Body of pancreas (tissue), 4 donors: ENCODE measurements around the gene STEAP1B. TPM values are rescaled to one million over a fixed set of nuclear protein-coding genes. Genes with fewer than 3 reads are reported as not detected.

ENCODE experiments used
- ATAC-seq: fragments of 150-250 bp; one replicate; pipeline ENCODE4 v1.9.1; 2016
- DNase-seq, 4 donors: peaks; one replicate each; pipeline ENCODE4 v3.0.0-alpha.2; 2019
- H3K27ac ChIP-seq, 4 donors: fragments of 200-600 bp; sonication (generic); 1 replicate in 3 of 4; 2 replicates in 1 of 4; pipeline versions ENCODE4 v1.5.1 to v1.6.1; 2016 to 2019; ENCODE audit warnings: mild to moderate bottlenecking in 1 of 4, mixed read lengths in 1 of 4, moderate library complexity in 1 of 4
- H3K27me3 ChIP-seq, 2 donors: fragments of 200-600 bp; sonication (generic); one replicate each; pipeline ENCODE4 v1.6.0; 2016; ENCODE audit warnings: mild to moderate bottlenecking in 1 of 2
- H3K36me3 ChIP-seq, 2 donors: fragments of 200-600 bp; sonication (generic); replicated peaks in 1 of 2; 2 replicates each; pipeline ENCODE4 v1.5.1; 2016; ENCODE audit warnings: low read depth in 2 of 2; ENCODE audit not compliant: insufficient read depth in 1 of 2
- H3K4me1 ChIP-seq: fragments of 200-600 bp; sonication (generic); one replicate; pipeline ENCODE4 v1.6.0; 2016
- H3K4me3 ChIP-seq, 2 donors: fragments of 200-600 bp; sonication (generic); 1 replicate in 1 of 2; 2 replicates in 1 of 2; pipeline ENCODE4 v1.5.1; 2016 to 2019
- H3K9me3 ChIP-seq, 3 donors: fragments of 200-600 bp; sonication (generic); 1 replicate in 2 of 3; 2 replicates in 1 of 3; pipeline ENCODE4 v1.5.1; 2016
- POLR2A ChIP-seq, 3 donors: fragments of 450-650 bp; IDR thresholded peaks; one replicate each; pipeline ENCODE4 v1.6.1; 2016; ENCODE audit warnings: antibody characterized with exemption in 3 of 3, mild to moderate bottlenecking in 2 of 3
- WGBS, 2 donors: methylation state at CpG; one replicate each; pipeline ENCODE4 v1.1.5; 2017; 5-methylcytosine and 5-hydroxymethylcytosine counted together
- intact Hi-C: fragments of 100-400 bp; cut with DNase I; formaldehyde crosslinking; loops from one replicate; pipeline ENCODE4 v1.15.1; 2023
- total RNA-seq, 2 donors: library from RNA; depleted of rRNA; stranded (reverse); fragments of >200 nt; gene quantifications; one replicate each; pipeline ENCODE4 v1.1.0, GENCODE V29; 2016
- TF ChIP-seq, protein P1 (sequence below), 7 experiments: fragments of 450-650 bp in 4 of 7; fragments of 200-600 bp in 3 of 7; sonication (generic) in 3 of 7; IDR thresholded peaks; one replicate each; pipeline ENCODE4 v1.5.1; 2016 to 2019; ENCODE audit warnings: antibody characterized with exemption in 7 of 7

Gene STEAP1B
- total RNA-seq, 2 donors from 2014 or later, result 1.3 TPM; not detected in 1

DNA sequence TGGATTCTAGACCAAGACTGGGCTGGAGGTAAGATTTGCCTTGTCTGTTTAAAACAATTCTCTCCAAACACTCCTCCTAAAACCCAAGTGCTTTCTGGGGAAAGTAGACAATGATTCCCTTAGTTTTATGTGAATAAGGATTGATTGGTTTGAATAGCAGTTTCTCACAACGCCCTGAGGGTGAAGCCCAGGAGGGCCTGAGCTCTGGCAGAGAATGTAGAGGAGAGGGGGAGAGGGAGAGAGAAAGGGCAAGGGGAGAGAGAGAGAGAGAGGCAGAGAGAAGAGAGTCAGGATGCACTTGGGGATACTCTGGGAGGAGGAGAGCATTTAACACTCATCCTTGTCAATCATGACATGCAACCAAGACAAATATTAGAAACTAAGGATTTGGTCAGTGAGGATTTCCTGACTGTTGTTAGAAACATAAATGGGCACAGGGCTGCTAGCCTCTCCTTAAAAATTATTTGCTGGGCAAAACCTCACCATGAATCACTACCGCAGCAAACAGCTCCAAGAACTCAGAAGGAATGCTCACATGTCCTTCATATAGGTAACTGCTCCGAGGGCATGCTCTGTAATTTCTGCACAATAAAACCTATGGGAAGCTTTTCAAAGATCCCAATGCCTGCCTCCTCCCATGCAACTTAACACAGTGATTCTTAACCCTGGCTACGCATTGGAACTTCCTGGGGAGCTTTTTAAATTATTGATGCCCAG lies 87.9 kb downstream of the STEAP1B start:
- intact Hi-C loops, result no loop called here
- 79 to 86% methylated on average over 4 of the region's 4 CpGs for WGBS, 2 donors
- H3K4me3 ChIP-seq, result no peak overlapping the region
- ATAC-seq (no peak), DNase-seq (no peak)
- H3K27ac ChIP-seq, result no peak overlapping the region
- H3K4me1 ChIP-seq, result no peaks in the 10 kb centered on the region
- H3K9me3 ChIP-seq, result no peaks in the 10 kb centered on the region
- no peak for TF ChIP-seq POLR2A (IDR thresholded peaks at IDR 0.05)
- TF ChIP-seq, protein P1, sequence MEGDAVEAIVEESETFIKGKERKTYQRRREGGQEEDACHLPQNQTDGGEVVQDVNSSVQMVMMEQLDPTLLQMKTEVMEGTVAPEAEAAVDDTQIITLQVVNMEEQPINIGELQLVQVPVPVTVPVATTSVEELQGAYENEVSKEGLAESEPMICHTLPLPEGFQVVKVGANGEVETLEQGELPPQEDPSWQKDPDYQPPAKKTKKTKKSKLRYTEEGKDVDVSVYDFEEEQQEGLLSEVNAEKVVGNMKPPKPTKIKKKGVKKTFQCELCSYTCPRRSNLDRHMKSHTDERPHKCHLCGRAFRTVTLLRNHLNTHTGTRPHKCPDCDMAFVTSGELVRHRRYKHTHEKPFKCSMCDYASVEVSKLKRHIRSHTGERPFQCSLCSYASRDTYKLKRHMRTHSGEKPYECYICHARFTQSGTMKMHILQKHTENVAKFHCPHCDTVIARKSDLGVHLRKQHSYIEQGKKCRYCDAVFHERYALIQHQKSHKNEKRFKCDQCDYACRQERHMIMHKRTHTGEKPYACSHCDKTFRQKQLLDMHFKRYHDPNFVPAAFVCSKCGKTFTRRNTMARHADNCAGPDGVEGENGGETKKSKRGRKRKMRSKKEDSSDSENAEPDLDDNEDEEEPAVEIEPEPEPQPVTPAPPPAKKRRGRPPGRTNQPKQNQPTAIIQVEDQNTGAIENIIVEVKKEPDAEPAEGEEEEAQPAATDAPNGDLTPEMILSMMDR (IDR thresholded peaks at IDR 0.05), result no peak
- no peaks in the 10 kb centered on the region for H3K27me3 ChIP-seq
- H3K36me3 ChIP-seq, result no peaks in the 10 kb centered on the region

DNA sequence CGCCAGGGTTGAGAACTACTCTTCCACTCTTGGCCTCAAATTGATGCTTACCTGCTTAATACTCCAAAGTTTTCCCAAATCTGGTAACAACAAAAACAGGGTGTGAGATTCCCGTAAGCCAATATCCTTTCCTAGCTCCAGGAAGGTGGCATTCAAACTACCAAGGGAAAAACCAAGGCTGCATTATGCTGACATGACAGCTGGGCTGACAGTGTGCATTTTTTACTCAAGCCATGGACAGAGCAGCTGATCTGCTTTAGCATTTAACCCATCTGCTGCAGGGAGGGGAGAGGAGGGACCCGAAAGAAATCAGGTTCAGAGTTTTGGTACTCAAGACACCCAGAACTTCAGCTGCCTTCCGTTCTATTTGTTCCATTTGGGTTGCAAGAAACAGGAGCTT lies 93.3 kb downstream of the STEAP1B start:
- Histone ChIP-seq H3K9me3 (no peaks in the 10 kb centered on the region), H3K4me3 (no peak overlapping the region), H3K27ac (no peak overlapping the region), H3K27me3 (no peaks in the 10 kb centered on the region), H3K4me1 (no peaks in the 10 kb centered on the region), H3K36me3 (no peaks in the 10 kb centered on the region)
- TF ChIP-seq, protein P1 (IDR thresholded peaks at IDR 0.05), result no peak
- TF ChIP-seq POLR2A (IDR thresholded peaks at IDR 0.05), result no peak
- intact Hi-C loops, result no loop called here
- no peak for DNase-seq
- WGBS, 2 donors, result 87 to 96% methylated on average over 4 of the region's 4 CpGs
- ATAC-seq, result no peak

DNA sequence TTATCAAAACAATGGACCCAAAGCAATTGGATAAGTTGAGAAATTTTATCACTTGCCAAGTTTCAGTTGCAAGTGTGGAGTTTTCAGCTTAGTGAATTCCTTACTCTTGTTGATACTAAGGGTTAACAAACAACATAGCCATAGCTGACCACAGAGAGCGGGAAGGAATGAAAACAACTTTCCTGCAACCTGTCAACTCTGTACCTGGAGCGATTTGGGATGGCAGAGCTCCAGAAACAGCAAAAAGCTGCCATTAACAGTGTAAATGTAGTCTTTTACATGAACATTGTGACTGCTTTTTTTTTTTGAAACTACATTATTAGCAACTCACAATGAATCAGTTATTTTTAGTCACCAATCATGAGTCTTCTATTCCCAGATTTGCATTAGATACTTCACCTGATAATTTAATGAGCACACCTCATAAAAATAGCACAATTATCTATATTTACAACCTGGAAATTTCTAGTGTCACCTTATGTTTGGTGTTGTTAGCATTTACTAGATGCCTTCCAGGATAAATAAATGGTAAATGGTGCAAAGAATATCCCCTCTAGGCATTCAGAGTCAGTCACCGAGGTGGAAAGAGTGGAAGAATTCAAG lies 95.5 kb downstream of the STEAP1B start:
- no peaks in the 10 kb centered on the region for H3K9me3 ChIP-seq
- no peak for TF ChIP-seq POLR2A (IDR thresholded peaks at IDR 0.05)
- WGBS, 2 donors, result 48 to 52% methylated on average over 3 of the region's 3 CpGs
- no peaks in the 10 kb centered on the region for H3K4me1 ChIP-seq
- DNase-seq, result no peak
- H3K36me3 ChIP-seq, result no peaks in the 10 kb centered on the region
- H3K27me3 ChIP-seq, result no peaks in the 10 kb centered on the region
- intact Hi-C loops, result no loop called here
- no peak overlapping the region for H3K27ac ChIP-seq
- no peak overlapping the region for H3K4me3 ChIP-seq
- no peak for ATAC-seq

DNA sequence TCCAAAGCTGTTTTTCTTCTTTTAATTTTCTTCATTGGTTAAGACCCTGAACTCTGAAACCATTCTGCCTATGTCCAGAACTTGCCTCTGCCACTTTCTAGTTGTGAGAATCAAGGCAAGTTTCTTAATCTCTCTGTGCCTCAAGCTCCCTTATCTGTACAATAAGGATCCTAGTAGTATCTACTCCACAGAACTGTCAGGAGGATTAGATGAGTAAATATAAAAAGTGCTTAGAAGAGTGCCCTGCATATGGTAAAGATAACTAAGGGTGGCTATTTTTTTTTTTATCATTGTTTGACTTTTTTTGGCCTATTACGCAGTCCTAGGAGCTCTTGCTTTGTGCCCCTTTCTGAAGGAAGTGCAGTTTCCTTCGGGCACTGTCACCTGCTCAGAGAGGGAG lies 96.6 kb downstream of the STEAP1B start:
- no peak overlapping the region for H3K27ac ChIP-seq
- intact Hi-C loops, result no loop called here
- H3K9me3 ChIP-seq, result no peaks in the 10 kb centered on the region
- 91 to 95% methylated on average over 2 of the region's 2 CpGs for WGBS, 2 donors
- no peak overlapping the region for H3K4me3 ChIP-seq
- DNase-seq (no peak), ATAC-seq (no peak)
- H3K4me1 ChIP-seq, result no peaks in the 10 kb centered on the region
- no peaks in the 10 kb centered on the region for H3K27me3 ChIP-seq
- TF ChIP-seq, protein P1 (IDR thresholded peaks at IDR 0.05), result no peak
- no peak for TF ChIP-seq POLR2A (IDR thresholded peaks at IDR 0.05)
- no peaks in the 10 kb centered on the region for H3K36me3 ChIP-seq

DNA sequence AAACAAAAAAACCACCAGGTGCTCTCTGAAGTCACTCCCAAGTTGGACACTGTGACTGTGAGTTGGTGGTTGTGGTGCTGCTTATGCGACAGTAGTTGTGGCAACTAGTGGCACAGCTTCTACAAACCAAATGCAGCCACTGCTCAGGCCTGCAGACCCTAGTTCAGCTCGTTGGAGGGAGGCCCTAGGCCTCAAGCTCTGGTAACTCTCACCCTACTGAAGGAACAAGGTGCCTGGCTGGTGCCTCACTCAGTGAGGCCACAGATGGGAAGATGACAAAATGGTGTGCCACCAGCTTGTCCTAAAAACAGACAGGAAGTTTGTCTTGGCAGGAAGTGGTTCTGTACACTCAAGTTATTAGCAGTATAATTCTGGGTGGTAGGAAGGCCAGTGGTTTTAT lies 97.7 kb downstream of the STEAP1B start:
- Histone ChIP-seq H3K36me3 (no peaks in the 10 kb centered on the region), H3K9me3 (no peaks in the 10 kb centered on the region), H3K27me3 (no peaks in the 10 kb centered on the region), H3K4me1 (no peaks in the 10 kb centered on the region), H3K4me3 (no peak overlapping the region), H3K27ac (no peak overlapping the region)
- DNase-seq (no peak), ATAC-seq (no peak)
- no peak for TF ChIP-seq POLR2A (IDR thresholded peaks at IDR 0.05)
- TF ChIP-seq, protein P1 (IDR thresholded peaks at IDR 0.05), result no peak
- WGBS, 2 donors, result 46 to 78% methylated on average over 2 of the region's 2 CpGs
- intact Hi-C loops, result no loop called here
